Endothelial cell of umbilical vein (primary cell): Measurements from ENCODE around the gene ASB7. TPM values are rescaled to one million over a fixed set of nuclear protein-coding genes. Genes with fewer than 3 reads are reported as not detected.

Experiments
- BruUV-seq: library from RNA; stranded (reverse); fragments of 400-500 nt; replicated peaks from 2 replicates; lab custom pipeline; 2021; lab: Mats Ljungman, UMichigan
- CTCF ChIA-PET: fragments of 300-600, 350-600 bp; sonication (Branson Sonifier 250); formaldehyde crosslinking; loops from one replicate; lab custom pipeline; 2021; ENCODE audit warnings: antibody characterized with exemption, inconsistent platforms; lab: Charles Lee
- POLR2A ChIA-PET: fragments of 300-600, 350-600 bp; sonication (Branson Sonifier 250); formaldehyde crosslinking; loops from one replicate; lab custom pipeline; 2021; ENCODE audit warnings: antibody characterized with exemption, inconsistent platforms; lab: Charles Lee
- DNase-seq: peaks from one replicate; pipeline ENCODE4 v3.0.0-alpha.2; 2011; ENCODE audit warnings: low read depth, low spot score
- FAIRE-seq: peaks from 2 replicates; lab custom pipeline; 2011; peaks lifted over from hg19 to GRCh38; lab: Jason Lieb, UNC
- H2AFZ ChIP-seq: 2 replicates; pipeline ENCODE4 v1.6.0; 2012; ENCODE audit warnings: low read depth, low read length, control low read depth, inconsistent platforms
- H3K27ac ChIP-seq: 2 replicates; pipeline ENCODE4 v1.5.1; 2011; ENCODE audit warnings: low read depth, mild to moderate bottlenecking, control low read depth, low read length, moderate library complexity; ENCODE audit not compliant: insufficient read depth
- H3K27me3 ChIP-seq, 2 experiments: 2 replicates each; pipeline versions ENCODE4 v1.6.0 to v1.6.1; 2011; ENCODE audit warnings: low read length in 2 of 2, mixed read lengths in 1 of 2; ENCODE audit not compliant: control insufficient read depth in 2 of 2, insufficient read depth in 2 of 2
- H3K36me3 ChIP-seq, 2 experiments: 2 replicates in 1 of 2; 3 replicates in 1 of 2; pipeline ENCODE4 v1.5.1; 2011; ENCODE audit warnings: low read length in 2 of 2, mild to moderate bottlenecking in 1 of 2, moderate library complexity in 1 of 2; ENCODE audit not compliant: control insufficient read depth in 2 of 2, insufficient read depth in 2 of 2; ENCODE audit errors: extremely low read depth in 1 of 2
- H3K4me1 ChIP-seq: 3 replicates; pipeline ENCODE4 v1.5.1; 2011; ENCODE audit warnings: mild to moderate bottlenecking, low read length; ENCODE audit not compliant: control insufficient read depth, insufficient read depth; ENCODE audit errors: extremely low read depth
- H3K4me2 ChIP-seq: 2 replicates; pipeline ENCODE4 v1.6.1; 2011; ENCODE audit warnings: low read length, control low read depth, mixed read lengths; ENCODE audit not compliant: insufficient read depth
- H3K4me3 ChIP-seq, 3 experiments: fragments of 200-600 bp in 1 of 3; sonication (generic), shearing (Covaris generic) in 1 of 3; replicated peaks in 1 of 3; 2 replicates each; pipeline ENCODE4 v1.5.1; 2011 to 2016; ENCODE audit warnings: control low read depth in 3 of 3, low read length in 3 of 3, mild to moderate bottlenecking in 2 of 3, inconsistent platforms in 1 of 3, low read depth in 1 of 3, moderate library complexity in 1 of 3; ENCODE audit not compliant: insufficient read depth in 1 of 3
- H3K79me2 ChIP-seq: 2 replicates; pipeline ENCODE4 v1.6.0; 2012; ENCODE audit warnings: low read length, inconsistent platforms; ENCODE audit not compliant: control insufficient read depth, insufficient read depth
- H3K9ac ChIP-seq: replicated peaks from 2 replicates; pipeline ENCODE3; 2011; ENCODE audit warnings: low read length, control low read depth; ENCODE audit not compliant: insufficient read depth; ENCODE audit errors: extremely low read depth
- H3K9me1 ChIP-seq: replicated peaks from 3 replicates; pipeline ENCODE4 v1.6.0; 2011; ENCODE audit warnings: mild to moderate bottlenecking, low read length; ENCODE audit not compliant: control insufficient read depth, insufficient read depth; ENCODE audit errors: extremely low read depth
- H3K9me3 ChIP-seq: replicated peaks from 2 replicates; pipeline ENCODE4 v1.5.1; 2012; ENCODE audit warnings: low read length, inconsistent platforms; ENCODE audit not compliant: control insufficient read depth, insufficient read depth
- H4K20me1 ChIP-seq: replicated peaks from 2 replicates; pipeline ENCODE3; 2011; ENCODE audit warnings: mild to moderate bottlenecking, low read length; ENCODE audit not compliant: control insufficient read depth, insufficient read depth; ENCODE audit errors: extremely low read depth
- CTCF ChIP-seq, 2 donors: IDR thresholded peaks; 1 replicate in 1 of 2; 2 replicates in 1 of 2; pipeline ENCODE4 v1.5.1; 2011; ENCODE audit warnings: low read length in 2 of 2, mild to moderate bottlenecking in 2 of 2, moderate library complexity in 2 of 2, control low read depth in 1 of 2, inconsistent platforms in 1 of 2, low read depth in 1 of 2; ENCODE audit not compliant: insufficient read depth in 1 of 2; ENCODE audit errors: extremely low read depth in 1 of 2
- EZH2 ChIP-seq: IDR thresholded peaks from 2 replicates; pipeline ENCODE4 v1.6.1; 2012; ENCODE audit warnings: borderline replicate concordance, low read depth, mild to moderate bottlenecking, moderate library complexity, low read length, inconsistent platforms; ENCODE audit not compliant: severe bottlenecking
- FOS ChIP-seq: IDR thresholded peaks from 2 replicates; pipeline ENCODE4 v1.6.1; 2011; ENCODE audit warnings: mild to moderate bottlenecking, low read length, moderate library complexity, borderline replicate concordance; ENCODE audit not compliant: insufficient read depth
- GATA2 ChIP-seq: IDR thresholded peaks from 2 replicates; pipeline ENCODE4 v1.7.0; 2011; ENCODE audit warnings: low read depth, mild to moderate bottlenecking, moderate library complexity, mixed read lengths, low read length; ENCODE audit not compliant: insufficient read length, insufficient read depth
- JUN ChIP-seq: IDR thresholded peaks from 2 replicates; pipeline ENCODE4 v1.6.1; 2011; ENCODE audit warnings: borderline replicate concordance, low read depth; ENCODE audit not compliant: insufficient read length, insufficient read depth
- MYC ChIP-seq: IDR thresholded peaks from one replicate; pipeline ENCODE4 v1.6.1; 2011; ENCODE audit warnings: mild to moderate bottlenecking, low read depth, low read length
- POLR2A ChIP-seq: IDR thresholded peaks from 2 replicates; pipeline ENCODE4 v1.6.1; 2012; ENCODE audit warnings: low read depth, mild to moderate bottlenecking, control low read depth, low read length
- POLR2AphosphoS5 ChIP-seq: IDR thresholded peaks from 2 replicates; pipeline ENCODE4 v1.6.1; 2012; ENCODE audit warnings: low read depth, mild to moderate bottlenecking, control low read depth, low read length, moderate library complexity; ENCODE audit not compliant: insufficient read depth
- dilution Hi-C: fragments of 300-500 bp; cut with MboI; formaldehyde crosslinking; loops from one replicate; pipeline ENCODE4 v1.15.0; 2019; ENCODE audit warnings: low sequenced_read_pairs; ENCODE audit not compliant: extremely low pct_ligation_motif_present
- intact Hi-C: fragments of 100-400 bp; cut with micrococcal nuclease; formaldehyde crosslinking; loops from one replicate; pipeline ENCODE4 v1.10.0; 2022
- polyA plus RNA-seq, 4 experiments: library from polyadenylated mRNA; depleted of rRNA in 3 of 4; stranded (reverse) in 3 of 4; unstranded in 1 of 4; fragments of >200 nt; gene quantifications; 2 replicates each; pipeline versions ENCODE4 v1.2.1 to v1.2.3, GENCODE V29; 2011 to 2012; ENCODE audit warnings: missing spikeins in 1 of 4
- total RNA-seq: library from RNA; stranded (reverse); gene quantifications from 2 replicates; pipeline ENCODE4 v1.2.3, GENCODE V29; 2021

The ASB7 gene
- total and polyA plus RNA-seq, 2 donors (not counting 3 experiments of a cell fraction or from before 2014, with no cell fraction given), result 6.8 to 13.3 TPM

GRCh38 chr15:100614336-100614735, 11.9 kb downstream of the ASB7 start:
- POLR2A ChIA-PET, result interaction anchor here (0.7 kb wide), 1 partner anchor 232 kb away, joined by 6 read pairs; no protein-coding TSS in a partner anchor
- Histone ChIP-seq H3K4me3 (no peak overlapping the region), H3K36me3 (peaks cover 6 to 16% of the 10 kb centered on the region in 2 experiments), H3K9ac (no peak overlapping the region), H4K20me1 (no peaks in the 10 kb centered on the region), H3K9me1 (no peaks in the 10 kb centered on the region), H2AFZ (no peak overlapping the region), H3K79me2 (peaks cover 10% of the 10 kb centered on the region), H3K4me1 (no peaks in the 10 kb centered on the region), H3K9me3 (no peaks in the 10 kb centered on the region), H3K4me2 (no peak overlapping the region), H3K27me3 (no peaks in the 10 kb centered on the region), H3K27ac (no peak overlapping the region)
- CTCF ChIA-PET, result interaction anchor here (0.6 to 1.5 kb wide), 5 partner anchors 10 to 259 kb away, joined by 3 to 6 read pairs (median 4); partner anchors contain the start of genes ASB7 and LINS1
- intact Hi-C loops, result no loop called here
- FAIRE-seq (no peak), DNase-seq (no peak)
- dilution Hi-C loops, result no loop called here
- TF ChIP-seq GATA2 (no peak), CTCF (IDR thresholded peaks at IDR 0.05; ENCODE audit: extremely low read depth in 1 of 2, insufficient read depth in 1 of 2, low read depth in 1 of 2, low read length in 2 of 2) (no peak), FOS (no peak), MYC (no peak), EZH2 (no peak), POLR2AphosphoS5 (no peak), JUN (no peak), POLR2A (no peak)
- no TSS peak for BruUV-seq
